Duodenal mucosa (tissue), 2 donors: ENCODE measurements around the gene SLC7A6.
A peak's percentile ranks its signal among the peaks of the same experiment; 100 is the strongest.

Source experiments
- H3K27ac ChIP-seq: one replicate; pipeline ENCODE4 v1.7.0; 2013; ENCODE audit warnings: low read depth, low read length
- H3K27me3 ChIP-seq, 2 donors: one replicate each; pipeline ENCODE4 v1.7.0; 2013; ENCODE audit warnings: low read length in 2 of 2, control low read depth in 1 of 2; ENCODE audit not compliant: insufficient read depth in 2 of 2, control insufficient read depth in 1 of 2
- H3K36me3 ChIP-seq, 2 donors: one replicate each; pipeline ENCODE4 v1.7.0; 2013; ENCODE audit warnings: low read length in 2 of 2, control low read depth in 1 of 2; ENCODE audit not compliant: insufficient read depth in 2 of 2, control insufficient read depth in 1 of 2
- H3K4me1 ChIP-seq, 2 donors: one replicate each; pipeline ENCODE4 v1.7.0; 2013; ENCODE audit warnings: low read length in 2 of 2, control low read depth in 1 of 2; ENCODE audit not compliant: insufficient read depth in 2 of 2, control insufficient read depth in 1 of 2
- H3K4me3 ChIP-seq, 2 donors: one replicate each; pipeline ENCODE4 v1.7.0; 2013; ENCODE audit warnings: low read length in 2 of 2, low read depth in 1 of 2
- H3K9ac ChIP-seq, 2 donors: one replicate each; pipeline ENCODE4 v1.7.0; 2013; ENCODE audit warnings: low read length in 2 of 2, low read depth in 1 of 2
- H3K9me3 ChIP-seq, 2 donors: one replicate each; pipeline ENCODE4 v1.7.0; 2013; ENCODE audit warnings: low read length in 2 of 2, control low read depth in 1 of 2; ENCODE audit not compliant: control insufficient read depth in 1 of 2

The SLC7A6 gene

GRCh38 chr16:68227850-68228553 is 36.3 kb upstream of the SLC7A6 start:
- Histone ChIP-seq H3K4me1 (peaks cover 3 to 13% of the 10 kb centered on the region in 2 donors), H3K27ac (no peak overlapping the region), H3K9ac (no peak overlapping the region)

DNA sequence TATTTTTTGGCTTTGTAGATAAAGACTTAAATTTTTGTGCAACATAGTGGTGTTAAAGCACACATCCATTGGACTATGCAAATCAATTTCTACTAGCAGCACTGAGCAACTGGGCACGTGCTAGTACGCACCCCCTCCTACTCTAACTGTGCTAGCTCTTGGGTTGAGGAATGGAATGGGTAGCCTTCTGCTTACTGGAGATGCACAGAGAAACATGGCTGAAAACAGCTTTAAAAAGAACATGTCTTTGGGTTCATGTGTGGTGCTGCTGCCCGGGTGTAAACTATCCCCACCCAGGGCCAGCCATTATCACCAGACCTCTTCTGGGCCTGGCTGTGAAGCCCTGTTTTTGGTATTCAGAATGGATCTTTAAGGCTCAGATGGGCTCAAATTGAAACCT is 35.7 kb upstream of the SLC7A6 start:
- Histone ChIP-seq H3K4me3 (no peak overlapping the region), H3K36me3 (peaks cover 24 to 48% of the 10 kb centered on the region in 2 donors), H3K27me3 (no peaks in the 10 kb centered on the region), H3K9ac (no peak overlapping the region), H3K27ac (no peak overlapping the region), H3K9me3 (no peaks in the 10 kb centered on the region), H3K4me1 (peaks cover 10 to 19% of the 10 kb centered on the region in 2 donors)

More at GRCh38 chr16:68227850-68228553, 36.3 kb upstream of the SLC7A6 start:
- no peak overlapping the region for H3K4me3 ChIP-seq
- no peaks in the 10 kb centered on the region for H3K9me3 ChIP-seq
- no peaks in the 10 kb centered on the region for H3K27me3 ChIP-seq
- H3K36me3 ChIP-seq, result peaks cover 24 to 42% of the 10 kb centered on the region in 2 donors

DNA sequence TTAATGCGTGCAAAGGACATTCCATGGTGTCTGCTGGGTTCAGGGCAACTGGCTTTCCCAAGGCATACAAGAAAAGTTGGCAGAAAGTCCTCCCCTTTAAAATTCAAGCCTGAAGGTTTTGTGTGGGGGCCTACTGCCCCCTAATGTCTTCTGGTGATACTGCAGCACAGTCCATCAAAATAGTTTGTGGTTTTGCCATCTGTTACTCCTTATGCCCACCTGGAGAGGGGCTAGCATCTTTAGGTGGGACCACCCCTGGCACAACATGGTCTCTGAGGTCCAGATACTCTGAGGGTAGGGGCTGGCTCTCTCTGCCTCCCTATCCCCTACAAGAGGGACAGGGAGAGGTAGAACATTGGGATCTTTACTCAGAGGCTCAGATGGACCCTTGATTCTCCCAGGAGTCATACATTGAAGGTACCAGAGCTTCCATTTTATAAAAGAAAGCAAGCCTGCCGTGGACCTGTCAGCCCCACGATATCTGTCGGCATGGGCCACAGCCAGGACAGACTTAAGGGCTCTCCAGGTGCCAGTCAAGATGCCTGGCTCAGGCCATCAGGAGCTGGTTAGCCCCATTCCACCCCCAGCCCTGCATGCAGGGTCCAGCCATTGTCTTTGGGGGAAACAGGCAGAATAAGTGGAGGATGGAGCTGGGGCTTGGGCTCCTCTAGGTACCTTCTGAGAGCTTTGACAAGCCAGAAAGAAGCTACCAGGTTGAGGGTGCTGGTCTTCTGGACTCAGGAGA is 34.7 kb upstream of the SLC7A6 start:
- Histone ChIP-seq H3K4me3 (no peak overlapping the region), H3K27ac (no peak overlapping the region), H3K9me3 (no peaks in the 10 kb centered on the region), H3K36me3 (peaks cover 24 to 48% of the 10 kb centered on the region in 2 donors), H3K27me3 (no peaks in the 10 kb centered on the region), H3K4me1 (peaks cover 15 to 25% of the 10 kb centered on the region in 2 donors), H3K9ac (no peak overlapping the region)

DNA sequence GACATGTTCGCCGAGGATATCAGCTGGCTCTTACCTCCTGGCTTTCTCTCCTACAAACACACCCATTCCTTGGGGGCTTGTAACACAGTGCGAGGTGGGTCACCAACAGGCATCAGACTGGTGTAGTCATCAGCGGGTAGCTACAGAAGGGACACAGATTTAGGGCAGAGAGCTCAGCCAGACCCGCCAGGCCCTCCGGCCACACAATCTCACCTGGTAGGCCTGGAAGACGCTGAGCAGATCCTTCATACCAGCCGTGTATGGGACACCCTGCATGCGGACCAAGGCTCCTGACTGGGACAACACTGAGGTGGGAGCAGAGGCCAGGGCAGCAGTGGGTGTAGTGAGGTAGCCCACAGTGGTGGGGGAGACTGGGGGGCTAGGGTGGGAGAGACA is 34.2 kb upstream of the SLC7A6 start:
- Histone ChIP-seq H3K27me3 (no peaks in the 10 kb centered on the region), H3K4me3 (no peak overlapping the region), H3K9me3 (no peaks in the 10 kb centered on the region), H3K4me1 (peaks cover 15 to 25% of the 10 kb centered on the region in 2 donors), H3K36me3 (peaks cover 24 to 48% of the 10 kb centered on the region in 2 donors), H3K27ac (no peak overlapping the region), H3K9ac (no peak overlapping the region)

- H3K9me3 ChIP-seq, result no peaks in the 10 kb centered on the region
- no peak overlapping the region for H3K9ac ChIP-seq
- H3K4me3 ChIP-seq, result no peak overlapping the region
- H3K36me3 ChIP-seq, result peaks cover 24 to 48% of the 10 kb centered on the region in 2 donors
- no peaks in the 10 kb centered on the region for H3K27me3 ChIP-seq
- H3K4me1 ChIP-seq, result peaks cover 15 to 25% of the 10 kb centered on the region in 2 donors
- no peak overlapping the region for H3K27ac ChIP-seq
Measured at GRCh38 chr16:68230956-68231355, 33.4 kb upstream of the SLC7A6 start.

DNA sequence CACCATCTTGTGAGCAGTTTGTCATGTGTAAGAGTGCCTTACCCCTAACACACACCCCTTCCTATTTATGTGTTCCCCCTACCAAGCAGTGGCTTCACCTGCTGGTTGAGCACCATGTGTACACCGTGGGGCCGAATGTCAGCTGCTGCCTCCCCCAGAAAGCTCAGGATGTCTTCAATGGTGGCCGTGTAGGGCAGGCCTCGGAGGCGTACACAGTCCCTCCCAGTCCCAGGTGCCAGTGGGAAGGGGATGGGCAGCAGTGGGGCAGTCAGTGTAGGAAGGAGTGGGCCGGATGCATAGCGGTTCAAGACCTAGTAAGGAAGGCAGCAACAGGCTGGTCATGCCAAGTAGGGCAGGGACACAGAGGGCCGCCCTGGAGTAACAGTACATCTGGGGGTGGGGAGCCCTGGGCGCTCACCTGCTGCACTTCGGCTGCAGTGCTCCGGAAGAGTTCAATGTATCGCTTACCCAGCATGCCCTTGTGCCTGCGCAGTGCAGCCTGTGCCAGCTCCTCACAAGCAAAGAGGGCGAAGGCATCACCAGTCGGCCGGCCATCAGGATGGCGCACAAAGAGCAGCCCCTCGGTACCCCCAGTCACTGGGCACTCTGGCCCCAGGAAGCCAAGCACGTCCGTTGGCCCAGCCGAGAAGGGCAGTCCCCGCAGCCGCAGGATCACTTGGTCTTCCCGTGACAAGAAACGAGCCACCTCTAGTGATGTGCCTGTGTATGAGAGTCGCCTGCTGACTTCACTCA is 32.8 kb upstream of the SLC7A6 start:
- Histone ChIP-seq H3K27ac (no peak overlapping the region), H3K4me1 (peaks cover 20 to 29% of the 10 kb centered on the region in 2 donors), H3K27me3 (no peaks in the 10 kb centered on the region), H3K9me3 (no peaks in the 10 kb centered on the region), H3K9ac (no peak overlapping the region), H3K36me3 (peaks cover 24 to 48% of the 10 kb centered on the region in 2 donors), H3K4me3 (no peak overlapping the region)

GRCh38 chr16:68232335-68232734 is 32.0 kb upstream of the SLC7A6 start:
- no peaks in the 10 kb centered on the region for H3K9me3 ChIP-seq
- H3K4me3 ChIP-seq, result no peak overlapping the region
- peaks cover 25 to 29% of the 10 kb centered on the region in 2 donors for H3K4me1 ChIP-seq
- H3K9ac ChIP-seq, result no peak overlapping the region
- H3K27me3 ChIP-seq, result no peaks in the 10 kb centered on the region
- H3K27ac ChIP-seq, result no peak overlapping the region
- peaks cover 24 to 48% of the 10 kb centered on the region in 2 donors for H3K36me3 ChIP-seq

GRCh38 chr16:68233085-68233834 is 31.1 kb upstream of the SLC7A6 start:
- no peaks in the 10 kb centered on the region for H3K27me3 ChIP-seq
- H3K9ac ChIP-seq, result peak overlapping the region; percentile 12 to 74
- H3K9me3 ChIP-seq, result no peaks in the 10 kb centered on the region
- H3K36me3 ChIP-seq, result peaks cover 24 to 48% of the 10 kb centered on the region in 2 donors
- peak overlapping the region; percentile 79 to 80 for H3K4me3 ChIP-seq
- H3K4me1 ChIP-seq, result peaks cover 27% of the 10 kb centered on the region in 2 donors
- peak overlapping the region; percentile 90 for H3K27ac ChIP-seq

- H3K27ac ChIP-seq, result peak overlapping the region; percentile 90
- peak overlapping the region; percentile 79 to 80 for H3K4me3 ChIP-seq
Measured at GRCh38 chr16:68233835-68234187, 30.5 kb upstream of the SLC7A6 start.

More at GRCh38 chr16:68233835-68234187, 30.5 kb upstream of the SLC7A6 start:
- Histone ChIP-seq H3K36me3 (peaks cover 20 to 44% of the 10 kb centered on the region in 2 donors), H3K9me3 (no peaks in the 10 kb centered on the region), H3K27me3 (no peaks in the 10 kb centered on the region), H3K4me1 (peaks cover 25 to 27% of the 10 kb centered on the region in 2 donors), H3K9ac (peak overlapping the region; percentile 12 to 74)
